Upper lobe of right lung (tissue), 1 donor: ENCODE results near the gene GCDH. TPM values are rescaled to one million over a fixed set of nuclear protein-coding genes. Genes with fewer than 3 reads are reported as not detected.

Source experiments
- ATAC-seq: fragments of 200-7000 bp; cut with Tn5 transposase; one replicate; pipeline ENCODE4 v1.9.1; 2020; ENCODE audit warnings: mild to moderate bottlenecking, moderate library complexity
- DNase-seq: peaks from one replicate; pipeline ENCODE4 v3.0.0-alpha.2; 2020
- H3K27ac ChIP-seq: fragments of 200-600 bp; one replicate; pipeline ENCODE4 v1.8.0; 2022
- H3K27me3 ChIP-seq: fragments of 200-600 bp; one replicate; pipeline ENCODE4 v1.8.0; 2022; ENCODE audit warnings: mild to moderate bottlenecking
- H3K36me3 ChIP-seq: fragments of 200-600 bp; one replicate; pipeline ENCODE4 v1.8.0; 2022
- H3K4me1 ChIP-seq: fragments of 200-600 bp; one replicate; pipeline ENCODE4 v1.8.0; 2022
- H3K4me3 ChIP-seq: fragments of 200-600 bp; one replicate; pipeline ENCODE4 v1.8.0; 2022; ENCODE audit warnings: mild to moderate bottlenecking
- H3K9me3 ChIP-seq: fragments of 200-600 bp; one replicate; pipeline ENCODE4 v1.8.0; 2022
- CTCF ChIP-seq: fragments of 200-600 bp; IDR thresholded peaks from one replicate; pipeline ENCODE4 v1.8.0; 2022; ENCODE audit warnings: antibody characterized with exemption
- intact Hi-C: fragments of 100-400 bp; cut with DNase I; formaldehyde crosslinking; loops from one replicate; pipeline ENCODE4 v1.11.0; 2022
- total RNA-seq: library from RNA; stranded (reverse); fragmentation: NEBNext Ultra II Directional; extraction: Animal tissue kit (Norgen Biotek cat#: 25700); gene quantifications from one replicate; pipeline ENCODE4 v1.2.1, GENCODE V29; 2021
- donor health status: DM: no; HTN: yes; CAD: no; lungs with severe emphysema.

GCDH gene
- total RNA-seq, 1 donor from 2014 or later: 21.0 TPM

- H3K27ac ChIP-seq: no peak overlapping the region
- no peaks in the 10 kb centered on the region for H3K9me3 ChIP-seq
- H3K4me3 ChIP-seq: no peak overlapping the region
- no peaks in the 10 kb centered on the region for H3K27me3 ChIP-seq
- no peak for DNase-seq
- no peaks in the 10 kb centered on the region for H3K4me1 ChIP-seq
- intact Hi-C loops: no loop called here
- H3K36me3 ChIP-seq: peaks cover 22% of the 10 kb centered on the region
- ATAC-seq: no peak
- no peak for TF ChIP-seq CTCF
Observed at GRCh38 chr19:12875086-12875485, 15.9 kb upstream of the GCDH start.

- intact Hi-C loops: no loop called here
- TF ChIP-seq CTCF: no peak
Observed at GRCh38 chr19:12880551-12881171, 10.3 kb upstream of the GCDH start.

GRCh38 chr19:12881172-12881808, 9.7 kb upstream of the GCDH start, which contains the start of gene DNASE2:
Gene DNASE2, minus strand, starts transcription at chr19:12881449. Its CDS starts 74 bp downstream, at chr19:12881375.
- peak within 1 kb of the TSS; percentile 84 for H3K4me3 ChIP-seq
- peak within 1 kb of the TSS; percentile 87 for H3K27ac ChIP-seq

More at GRCh38 chr19:12880551-12881171, 10.3 kb upstream of the GCDH start:
- DNase-seq (peak; percentile 78), ATAC-seq (peak; percentile 8)
- peaks cover 13% of the 10 kb centered on the region for H3K4me1 ChIP-seq
- peaks cover 12% of the 10 kb centered on the region for H3K27me3 ChIP-seq
- no peaks in the 10 kb centered on the region for H3K9me3 ChIP-seq
- peaks cover 22% of the 10 kb centered on the region for H3K36me3 ChIP-seq
- H3K4me3 ChIP-seq: peak overlapping the region; percentile 84
- H3K27ac ChIP-seq: peak overlapping the region; percentile 87

GRCh38 chr19:12882589-12882988, 8.4 kb upstream of the GCDH start:
- no peak overlapping the region for H3K4me3 ChIP-seq
- no peaks in the 10 kb centered on the region for H3K9me3 ChIP-seq
- DNase-seq (no peak), ATAC-seq (no peak)
- H3K4me1 ChIP-seq: peaks cover 17% of the 10 kb centered on the region
- intact Hi-C loops: no loop called here
- peaks cover 11% of the 10 kb centered on the region for H3K36me3 ChIP-seq
- H3K27me3 ChIP-seq: peaks cover 12% of the 10 kb centered on the region
- TF ChIP-seq CTCF: no peak
- H3K27ac ChIP-seq: no peak overlapping the region

More at GRCh38 chr19:12881172-12881808, 9.7 kb upstream of the GCDH start, which contains the start of gene DNASE2:
- TF ChIP-seq CTCF: no peak
- intact Hi-C loops: no loop called here
- peaks cover 17% of the 10 kb centered on the region for H3K36me3 ChIP-seq
- H3K27me3 ChIP-seq: peaks cover 12% of the 10 kb centered on the region
- H3K9me3 ChIP-seq: no peaks in the 10 kb centered on the region
- DNase-seq (peak; percentile 99), ATAC-seq (peak; percentile 91)
- H3K4me1 ChIP-seq: peaks cover 17% of the 10 kb centered on the region

- Histone ChIP-seq H3K27me3 (peaks cover 12% of the 10 kb centered on the region), H3K36me3 (no peaks in the 10 kb centered on the region), H3K4me1 (peaks cover 17% of the 10 kb centered on the region), H3K4me3 (no peak overlapping the region), H3K27ac (no peak overlapping the region), H3K9me3 (no peaks in the 10 kb centered on the region)
- intact Hi-C loops: no loop called here
- no peak for TF ChIP-seq CTCF
- no peak for DNase-seq
- no peak for ATAC-seq
Observed at GRCh38 chr19:12884202-12884601, 6.8 kb upstream of the GCDH start.
